Right ventricle myocardium superior (tissue), 1 donor: ENCODE data around the gene ALCAM. TPM values are rescaled to one million over a fixed set of nuclear protein-coding genes. Genes with fewer than 3 reads are reported as not detected.

Source experiments
- ATAC-seq: fragments of 200-7000 bp; cut with Tn5 transposase; one replicate; pipeline ENCODE4 v1.9.1; 2020; ENCODE audit warnings: mild to moderate bottlenecking; ENCODE audit not compliant: poor library complexity
- DNase-seq: peaks from one replicate; pipeline ENCODE4 v3.0.0-alpha.2; 2020
- intact Hi-C: fragments of 100-400 bp; cut with DNase I; formaldehyde crosslinking; loops from one replicate; pipeline ENCODE4 v1.11.2; 2022
- total RNA-seq: library from RNA; stranded (reverse); fragmentation: NEBNext Ultra II Directional; extraction: Animal tissue kit (Norgen Biotek cat#: 25700); gene quantifications from one replicate; pipeline ENCODE4 v1.2.1, GENCODE V29; 2021
- donor health status: DM: no; HTN: yes; CAD: no; lungs with severe emphysema.

The ALCAM gene
- total RNA-seq, 1 donor from 2014 or later: 3.5 TPM

DNA sequence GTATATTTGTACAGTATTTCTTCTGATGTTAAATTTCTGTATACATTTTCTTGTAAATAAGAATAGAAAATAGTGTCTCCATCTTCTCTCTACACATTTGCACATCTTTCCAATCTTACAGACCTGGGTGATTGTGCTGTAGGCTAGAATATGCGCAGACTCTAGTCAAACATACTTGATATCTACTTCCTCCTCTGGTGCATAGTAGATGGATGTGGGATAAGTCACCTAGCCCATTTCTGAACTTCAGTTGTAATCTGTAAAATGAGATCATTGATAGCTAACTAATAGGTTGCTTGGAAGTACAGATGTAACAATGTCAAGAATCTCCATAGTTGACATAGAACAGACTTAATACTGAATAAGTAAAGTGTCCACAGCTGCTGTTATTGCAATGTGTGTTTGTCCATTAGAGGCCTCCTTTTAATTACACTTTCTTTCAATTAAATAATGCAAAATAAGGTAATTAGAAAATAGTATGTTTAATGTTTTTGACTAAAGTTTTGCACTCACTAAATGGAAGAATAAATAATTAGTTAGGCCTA lies 46.7 kb downstream of the ALCAM start:
- intact Hi-C loops: no loop called here
- ATAC-seq: no peak

DNA sequence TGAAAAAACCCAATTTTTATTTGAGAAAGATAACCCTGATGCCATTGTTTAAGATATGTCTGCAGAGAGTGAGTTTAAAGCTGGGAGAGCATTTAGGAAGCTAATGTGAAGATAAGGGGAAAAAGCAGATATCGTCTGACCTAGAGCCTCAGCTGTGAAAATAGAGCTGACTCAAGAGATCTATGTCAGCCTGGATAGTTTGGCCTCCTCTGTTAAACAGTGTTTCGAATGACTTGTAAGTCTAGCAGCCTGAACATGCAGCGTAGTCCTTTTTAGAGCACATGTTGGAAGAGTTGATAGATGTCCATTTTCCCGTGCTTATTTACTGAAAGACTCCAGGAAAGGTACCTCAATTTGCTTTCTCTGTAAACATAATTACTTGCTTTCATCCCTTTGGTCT lies 48.1 kb downstream of the ALCAM start:
- ATAC-seq: no peak
- no peak for DNase-seq
- intact Hi-C loops: no loop called here

More for the DNA sequence above, 46.7 kb downstream of the ALCAM start:
- no peak for DNase-seq

DNA sequence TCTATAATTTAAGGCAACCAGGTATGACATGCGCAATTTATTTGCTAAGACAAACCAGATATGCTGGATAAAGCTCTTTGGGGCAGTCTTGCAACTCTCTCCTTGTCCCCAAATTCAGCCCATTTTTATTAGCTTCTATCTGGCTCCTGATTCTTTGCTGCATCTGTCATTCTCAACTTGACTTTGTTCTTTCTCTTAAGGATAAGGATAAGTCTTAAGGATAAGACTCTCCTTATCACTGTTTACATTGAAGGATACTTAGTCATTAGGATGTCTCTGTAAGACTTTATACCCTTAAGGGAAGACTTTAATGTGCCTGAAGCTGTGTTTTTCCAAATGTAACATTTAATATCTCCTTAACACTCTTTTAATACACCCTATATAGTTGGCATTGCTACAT lies 49.2 kb downstream of the ALCAM start:
- ATAC-seq: no peak

DNA sequence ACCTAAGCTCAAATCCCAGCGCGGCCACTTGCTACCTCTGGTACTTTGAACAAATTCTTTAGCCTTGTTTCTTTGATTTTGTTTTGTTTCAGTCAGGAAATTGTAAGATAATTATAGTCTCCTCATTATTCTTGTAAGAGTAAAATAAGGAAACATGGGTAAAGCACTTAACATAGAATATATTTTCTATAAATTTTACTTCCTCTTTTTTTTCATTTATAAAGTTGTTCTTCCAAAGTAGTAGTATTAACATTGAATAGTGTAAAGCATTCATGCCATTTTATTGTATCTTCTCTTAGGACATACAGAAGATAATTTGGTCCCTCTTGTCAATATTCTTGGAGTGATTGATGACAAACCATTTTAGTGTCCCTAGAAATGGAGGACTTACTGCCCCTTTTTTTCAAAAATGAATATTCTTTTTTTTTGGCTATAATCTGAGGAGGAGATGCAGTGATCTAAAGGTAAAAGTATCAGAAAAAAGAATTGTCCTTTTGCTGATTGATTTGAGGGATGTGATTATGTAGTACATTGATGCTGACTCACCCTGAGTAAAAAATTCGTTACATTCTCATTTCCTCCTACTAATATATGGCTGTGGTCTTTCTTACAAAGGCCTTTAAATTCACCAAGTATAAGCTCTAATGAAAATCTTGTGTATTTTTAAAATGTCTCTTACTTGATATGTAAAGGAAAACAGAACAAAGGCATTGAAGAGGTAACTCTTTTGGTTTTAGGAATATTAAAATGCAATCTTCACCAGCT lies 51.0 kb downstream of the ALCAM start:
- DNase-seq: no peak
- intact Hi-C loops: no loop called here

More for the DNA sequence above, 49.2 kb downstream of the ALCAM start:
- intact Hi-C loops: no loop called here
- no peak for DNase-seq

DNA sequence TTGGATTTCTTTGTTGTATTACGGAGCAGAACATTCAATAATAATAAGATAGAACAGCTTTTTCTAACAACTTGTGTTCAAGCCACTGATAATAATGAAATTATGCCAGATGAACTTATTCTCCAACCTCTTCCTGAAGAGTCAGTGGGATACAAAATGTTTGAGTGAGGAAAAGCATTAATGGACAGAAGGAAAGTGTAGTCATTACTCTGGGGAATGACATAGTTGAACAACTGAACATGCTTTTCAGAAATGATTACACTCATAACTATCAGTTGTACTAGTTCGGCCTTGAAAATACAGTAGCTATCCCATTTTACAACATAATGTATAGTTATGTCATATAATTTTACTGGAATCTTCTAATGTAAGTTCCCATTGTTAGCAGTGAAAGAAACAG lies 55.9 kb downstream of the ALCAM start:
- intact Hi-C loops: no loop called here
- DNase-seq: no peak
- ATAC-seq: no peak

More for the DNA sequence above, 51.0 kb downstream of the ALCAM start:
- no peak for ATAC-seq

DNA sequence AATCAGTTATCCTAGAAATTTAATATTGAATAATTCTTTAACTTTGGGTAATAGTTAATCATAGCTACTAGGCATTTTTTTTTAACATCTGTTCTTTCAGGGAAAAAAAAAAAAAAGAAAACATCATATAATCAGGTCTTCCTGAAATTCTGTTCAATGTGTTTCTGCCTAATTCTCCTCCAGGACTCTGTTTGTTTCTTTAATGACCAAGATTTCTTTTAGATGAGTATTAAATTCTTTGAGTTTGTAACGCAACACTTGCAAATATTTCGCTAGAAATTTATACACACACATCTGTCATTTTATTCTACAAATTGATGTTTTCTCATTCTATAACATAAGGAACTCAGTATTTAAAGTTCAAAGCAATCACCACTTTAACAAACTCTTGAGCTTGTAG lies 56.7 kb downstream of the ALCAM start:
- ATAC-seq (no peak), DNase-seq (no peak)
- intact Hi-C loops: no loop called here

DNA sequence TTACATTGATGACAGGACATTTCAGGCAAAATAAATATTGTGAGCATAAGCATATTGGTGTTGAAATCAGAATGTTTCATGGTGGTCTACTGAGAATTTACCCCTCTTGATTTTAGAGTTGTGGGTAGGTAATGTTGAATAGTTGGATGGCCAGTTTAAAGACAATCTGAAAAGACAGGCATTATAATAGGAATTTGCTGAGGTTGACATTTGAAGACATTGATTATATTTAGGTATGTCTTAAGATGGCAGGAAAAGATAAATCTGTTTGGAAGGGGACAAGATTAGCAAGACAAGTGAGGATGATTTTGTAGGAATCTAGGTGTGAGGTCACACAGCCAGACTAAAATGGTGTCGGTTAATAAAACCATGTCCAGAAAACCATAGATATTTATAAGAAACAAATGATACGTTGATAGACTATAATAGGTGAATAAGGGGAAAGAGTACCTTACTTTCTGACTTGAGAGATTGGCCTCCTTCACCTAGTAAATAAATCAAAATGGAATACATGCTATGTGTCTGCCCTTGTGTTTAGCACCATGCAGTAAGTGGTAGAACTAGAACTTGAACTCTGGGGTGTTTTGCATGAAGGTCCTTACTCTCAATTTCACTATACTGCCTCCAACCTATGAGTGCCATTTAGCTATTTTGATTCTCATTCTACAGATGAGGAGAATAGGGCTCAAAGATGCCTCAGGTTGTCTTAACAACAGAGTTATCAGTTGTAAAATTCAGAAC lies 57.9 kb downstream of the ALCAM start:
- intact Hi-C loops: no loop called here
- ATAC-seq (no peak), DNase-seq (no peak)

DNA sequence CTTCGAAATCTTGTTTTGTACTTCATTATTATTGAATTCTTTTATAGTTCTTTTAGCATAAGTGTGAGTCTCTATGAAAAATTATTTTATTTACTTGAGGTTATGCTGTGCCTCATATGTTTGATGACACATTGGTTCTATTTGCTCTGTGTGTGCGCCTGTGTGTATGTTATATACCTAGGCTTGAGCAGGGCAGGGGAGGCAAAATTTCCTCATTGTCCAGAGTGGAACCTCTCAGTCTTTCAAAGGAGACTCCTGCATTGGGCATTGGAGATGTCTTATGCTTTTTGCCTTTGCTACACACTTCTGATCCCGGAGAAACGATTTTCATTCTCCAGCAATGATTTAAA lies 58.4 kb downstream of the ALCAM start:
- ATAC-seq: no peak
- intact Hi-C loops: no loop called here
- no peak for DNase-seq

DNA sequence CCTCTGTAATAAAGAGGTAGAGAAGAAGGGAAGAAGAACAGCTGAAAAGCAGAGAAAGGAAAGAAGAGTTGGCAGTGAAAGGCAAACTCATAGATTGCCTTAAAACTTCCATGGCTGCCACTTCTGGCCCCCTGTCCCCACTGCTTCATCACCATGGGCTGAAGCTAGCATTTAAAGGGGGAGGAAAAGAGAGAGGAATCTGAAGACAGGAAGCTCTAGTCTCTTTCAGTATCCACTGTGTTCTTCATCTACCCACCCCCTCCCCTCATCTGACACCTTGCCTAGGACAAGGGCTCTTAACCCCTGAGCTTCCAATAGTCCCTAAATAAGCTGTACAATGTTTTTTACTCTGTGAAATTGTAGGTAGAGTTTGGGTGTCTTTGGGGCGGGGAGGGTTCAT lies 60.6 kb downstream of the ALCAM start:
- intact Hi-C loops: no loop called here
- no peak for ATAC-seq
- no peak for DNase-seq

DNA sequence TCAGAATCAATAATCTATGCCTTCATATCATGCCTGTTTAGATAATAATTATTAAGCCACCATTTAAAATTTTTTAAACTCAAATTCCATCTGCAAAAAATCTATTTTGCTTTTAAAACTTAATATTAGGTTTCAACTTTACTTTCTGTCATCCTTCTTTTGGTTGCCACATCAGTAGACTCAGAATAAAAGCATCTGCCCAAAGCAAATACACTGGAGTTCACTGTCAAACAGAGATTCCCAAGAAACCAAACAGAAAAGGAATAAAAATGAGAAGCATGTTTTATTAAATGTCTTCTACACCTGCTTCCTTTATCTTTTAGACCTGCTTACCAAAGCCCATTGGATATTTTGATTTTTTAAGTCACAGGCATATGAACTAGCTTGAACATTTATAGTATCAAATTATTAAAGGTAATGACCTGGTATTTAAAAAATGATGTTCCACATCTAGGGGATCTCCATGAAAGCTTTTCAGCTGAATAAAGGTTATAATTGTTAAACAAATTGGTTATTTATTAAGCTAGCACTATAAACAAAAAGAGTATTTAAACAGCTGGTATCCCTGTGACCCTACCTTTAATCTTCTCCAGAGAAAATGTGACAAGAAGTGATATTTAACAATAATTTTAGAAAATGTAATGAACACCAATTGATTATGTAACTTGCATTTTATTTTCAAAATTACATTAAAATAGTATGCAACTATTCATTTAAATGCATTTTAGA lies 62.5 kb downstream of the ALCAM start:
- intact Hi-C loops: no loop called here
- ATAC-seq (no peak), DNase-seq (no peak)

DNA sequence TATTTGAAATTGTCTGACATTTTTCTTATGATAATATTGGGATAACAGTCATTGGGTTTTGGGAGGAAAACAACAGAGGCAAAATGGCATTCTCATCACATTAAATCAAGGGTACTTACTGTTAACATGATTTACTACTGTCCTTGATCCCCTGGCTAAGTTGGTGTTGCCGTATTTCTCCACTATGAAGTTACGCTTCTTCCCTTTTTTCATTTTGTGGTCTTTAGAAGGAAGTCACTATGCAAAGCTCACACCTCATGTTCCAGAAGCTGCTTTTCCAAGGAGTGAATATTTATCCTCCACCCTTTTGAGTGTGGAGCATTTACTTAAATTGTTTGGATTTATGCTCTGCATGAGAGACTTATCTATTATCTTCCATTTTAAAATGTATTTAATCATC lies 63.7 kb downstream of the ALCAM start:
- ATAC-seq (no peak), DNase-seq (no peak)
- intact Hi-C loops: no loop called here

DNA sequence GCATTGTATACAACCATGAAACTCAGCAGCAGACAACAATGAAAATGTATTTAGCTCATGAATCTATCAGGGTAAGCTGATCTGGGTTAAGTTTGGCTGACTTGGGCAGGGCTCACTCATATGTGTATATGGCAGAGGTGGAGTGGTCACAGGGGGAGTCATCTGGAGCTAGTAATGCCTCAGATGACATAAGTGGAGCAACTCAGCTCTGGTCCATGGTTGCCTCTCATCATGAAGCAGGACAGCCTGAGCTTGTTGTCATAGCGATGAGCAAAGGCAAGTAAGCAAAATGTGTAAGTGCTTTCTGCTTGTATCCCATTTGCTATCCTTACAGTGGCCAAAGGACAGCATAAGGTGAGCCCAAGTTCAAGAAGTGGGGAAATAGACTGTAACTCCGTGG lies 64.5 kb downstream of the ALCAM start:
- intact Hi-C loops: no loop called here
- no peak for ATAC-seq

DNA sequence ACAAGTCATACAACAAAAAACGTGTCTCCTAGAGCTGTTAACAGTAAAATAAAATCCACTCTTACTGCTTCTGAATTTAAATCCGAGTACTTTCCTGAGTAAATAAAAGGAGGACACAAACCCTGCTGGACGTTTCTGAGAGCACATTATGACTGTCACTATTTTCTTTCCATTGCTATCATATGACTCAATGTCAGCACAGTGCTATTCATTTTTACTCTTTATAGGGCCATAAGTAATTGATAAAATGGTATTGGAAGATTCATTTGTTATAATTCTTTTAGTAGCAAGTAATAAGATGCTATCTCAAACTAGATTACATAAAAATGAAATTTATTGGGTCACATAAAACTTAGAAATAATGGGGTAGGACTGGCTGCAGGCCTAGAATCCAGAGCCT lies 68.6 kb downstream of the ALCAM start:
- intact Hi-C loops: no loop called here
- DNase-seq (no peak), ATAC-seq (no peak)

More for the DNA sequence above, 64.5 kb downstream of the ALCAM start:
- no peak for DNase-seq

DNA sequence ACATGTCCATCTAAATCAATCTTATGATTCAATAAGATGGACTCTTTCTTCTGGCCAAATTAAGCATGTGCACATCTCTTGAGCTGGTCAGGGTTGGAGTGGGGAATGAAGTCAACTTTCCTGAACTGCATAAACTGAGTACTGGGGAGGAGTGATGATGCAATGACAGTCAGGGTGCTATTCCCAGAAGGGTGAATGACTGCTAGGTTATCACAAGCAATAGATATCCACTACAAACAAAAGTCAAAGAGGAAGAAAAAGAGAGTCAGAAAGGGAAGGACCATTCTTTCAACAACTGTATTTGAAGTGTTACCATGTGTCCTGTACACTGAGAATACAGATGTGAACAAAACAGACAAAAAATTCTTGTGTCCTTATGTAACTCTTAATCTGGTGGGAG lies 70.0 kb downstream of the ALCAM start:
- intact Hi-C loops: no loop called here
- DNase-seq (no peak), ATAC-seq (no peak)

DNA sequence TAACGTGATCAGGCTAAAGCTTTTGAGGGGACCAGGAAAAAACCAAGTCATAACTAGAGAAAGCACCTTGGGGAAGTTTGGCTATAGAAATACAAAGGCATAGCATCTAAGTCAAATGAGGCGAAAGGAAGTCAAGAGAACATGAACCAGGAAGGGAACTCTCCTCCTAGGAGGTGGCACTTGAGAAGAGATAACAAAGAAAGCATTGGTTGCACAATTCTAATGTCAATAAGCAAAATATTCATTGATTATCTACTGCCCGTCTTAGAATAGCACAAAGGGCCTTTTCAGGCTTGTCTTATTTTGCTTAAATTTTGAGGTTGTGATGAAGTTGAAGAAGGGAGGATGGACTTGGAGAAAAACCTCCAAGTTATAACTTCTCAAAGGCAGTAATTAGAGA lies 73.4 kb downstream of the ALCAM start:
- DNase-seq (no peak), ATAC-seq (no peak)
- intact Hi-C loops: no loop called here

DNA sequence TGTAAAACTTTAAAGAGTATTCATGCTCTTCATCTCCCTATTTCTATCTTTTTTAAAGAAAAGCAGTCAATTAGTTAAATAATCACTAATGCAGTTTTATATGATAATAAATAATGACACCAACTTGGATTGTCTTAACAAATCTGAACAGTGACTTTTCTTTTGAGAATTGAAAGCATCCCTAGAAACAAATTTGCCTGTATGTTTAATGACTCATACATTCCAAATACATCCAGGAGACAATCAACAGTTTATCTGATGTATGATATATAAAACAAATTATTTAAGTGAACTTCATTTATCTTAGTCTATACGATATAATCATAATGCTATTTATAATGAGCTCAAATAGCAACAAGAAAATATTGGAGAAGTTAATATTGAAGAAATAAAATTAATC lies 78.0 kb downstream of the ALCAM start:
- ATAC-seq: no peak
- DNase-seq: no peak
- intact Hi-C loops: no loop called here

DNA sequence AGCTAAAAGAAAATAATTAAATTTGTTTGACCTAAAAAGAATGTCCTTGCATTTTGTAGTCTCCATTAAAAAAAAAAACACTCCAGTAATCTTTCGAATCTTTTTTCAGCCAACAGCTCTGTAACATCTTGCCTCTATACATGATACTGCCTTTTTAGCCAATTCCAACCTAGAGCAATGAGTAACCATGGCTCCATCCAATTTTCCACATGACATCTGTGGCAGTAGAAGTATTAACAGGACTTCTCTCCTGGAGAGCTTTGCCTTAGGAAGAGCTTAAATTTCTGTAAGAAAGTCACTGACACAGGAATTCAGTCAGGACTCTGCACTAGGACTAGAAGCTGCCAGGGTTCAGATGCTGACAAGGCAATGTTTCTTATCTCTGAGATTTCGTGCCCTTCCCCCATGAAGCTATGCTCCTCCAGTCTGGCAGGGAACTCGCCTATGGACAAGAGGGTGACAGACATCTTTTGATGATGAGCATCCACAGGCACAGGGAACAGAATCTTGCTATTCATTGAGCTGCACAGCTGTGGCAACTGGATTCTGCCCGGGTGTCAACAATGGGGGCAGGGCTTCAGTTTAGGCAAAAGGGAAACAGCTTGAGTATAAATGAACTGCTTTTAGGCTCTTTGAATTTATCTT lies 81.8 kb downstream of the ALCAM start:
- ATAC-seq: no peak
- intact Hi-C loops: no loop called here

DNA sequence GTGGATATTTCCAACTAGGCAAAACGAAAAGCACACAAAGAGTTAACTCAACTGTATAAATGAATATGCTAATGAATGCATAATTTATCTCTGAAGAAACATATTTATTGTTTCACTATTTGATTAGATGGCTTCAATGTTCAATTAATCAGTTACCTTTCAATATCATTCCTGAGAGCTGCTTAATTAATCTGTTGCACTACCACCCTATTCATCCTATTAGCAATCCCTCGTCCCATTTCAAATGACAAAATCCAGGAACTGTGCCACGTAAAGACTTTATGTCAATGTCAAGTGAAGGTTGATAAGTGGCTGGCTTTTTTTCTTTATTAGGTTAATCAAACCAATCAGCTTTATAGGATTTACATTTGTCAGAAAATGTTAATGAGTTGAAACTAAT lies 82.7 kb downstream of the ALCAM start:
- no peak for ATAC-seq
- intact Hi-C loops: no loop called here
- no peak for DNase-seq

More for the DNA sequence above, 81.8 kb downstream of the ALCAM start:
- no peak for DNase-seq

DNA sequence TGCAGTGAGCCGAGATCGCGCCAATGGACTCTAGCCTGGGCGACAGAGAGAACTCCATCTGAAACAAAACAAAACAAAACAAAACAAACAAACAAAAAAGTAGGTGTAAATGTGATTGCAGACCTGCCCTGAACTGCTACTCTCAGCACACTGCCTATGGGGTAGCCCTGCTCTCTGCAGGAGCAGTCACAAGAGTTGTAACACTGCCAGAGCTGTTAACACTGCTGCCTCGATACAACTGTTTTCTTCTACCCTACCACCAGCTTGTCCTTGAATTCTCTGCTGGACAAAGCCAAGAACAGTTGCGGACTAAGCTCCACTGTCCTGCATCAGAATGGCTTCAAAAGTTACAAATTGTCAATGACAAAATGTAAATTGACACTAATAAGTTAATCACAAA lies 89.3 kb downstream of the ALCAM start:
- ATAC-seq (no peak), DNase-seq (no peak)
- intact Hi-C loops: no loop called here
